ENCODE measurements around the gene CTNNA1. TPM values are rescaled to one million over a fixed set of nuclear protein-coding genes. Genes with fewer than 3 reads are reported as not detected.

The CTNNA1 gene
- total and polyA plus RNA-seq, 9 of the 15 experiments (the other 6 are each of a cell fraction or from before 2014, with no cell fraction given): 29.6 to 117 (median 89.1) TPM

DNA sequence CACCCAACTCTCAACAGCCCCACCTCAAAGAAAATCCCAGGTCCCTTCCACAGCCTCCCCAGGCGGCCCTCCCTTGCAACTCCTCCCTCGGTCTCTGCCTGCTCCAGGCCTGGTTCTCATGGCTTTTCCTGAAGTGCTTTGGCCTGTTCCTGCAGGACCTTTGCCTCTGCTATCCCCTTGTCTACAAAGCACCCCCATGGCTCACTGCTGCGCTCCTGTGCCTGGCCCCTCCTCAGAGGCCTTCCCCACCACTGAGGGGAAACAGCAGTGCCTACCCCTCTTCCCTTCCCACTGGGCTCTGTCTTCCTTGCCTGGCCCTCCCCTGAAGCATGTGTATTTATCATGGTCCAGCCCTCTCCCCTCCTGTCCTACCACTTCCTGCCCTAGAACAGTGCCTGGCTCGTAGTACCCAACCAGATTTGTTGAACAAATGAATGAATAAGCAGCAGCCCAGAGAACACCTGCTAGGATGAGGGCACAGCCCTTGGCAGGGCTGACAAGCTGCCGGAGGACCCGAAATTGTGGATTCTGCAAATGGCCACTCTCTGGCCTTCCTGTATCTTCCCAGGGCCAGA lies 190.5 kb downstream of the CTNNA1 start:
- in situ Hi-C loops (cut with MboI) (no loop called here), intact Hi-C loops (cut with micrococcal nuclease) (no loop called here)
- WGBS (ENCODE audit: insufficient coverage, low coverage, missing lambda C conversion rate): 48% methylated on average over 5 of the region's 6 CpGs
- no peak overlapping the region for H3K4me2 ChIP-seq (ENCODE audit: insufficient read depth, low read length)
- ATAC-seq (no peak), DNase-seq (ENCODE audit: extremely low read depth in 1 of 4, low spot score in 3 of 4) (no peak), FAIRE-seq (no peak)
- no peaks in the 10 kb centered on the region for H3K9me3 ChIP-seq (replicated peaks; ENCODE audit: control insufficient read depth, insufficient read depth, low read depth, low read length)
- no peak overlapping the region for H2AFZ ChIP-seq (ENCODE audit: low read depth, low read length)
- no peaks in the 10 kb centered on the region for H3K79me2 ChIP-seq (ENCODE audit: control insufficient read depth, insufficient read depth, low read length)
- H3K27me3 ChIP-seq (ENCODE audit: control insufficient read depth in 2 of 2, insufficient read depth in 2 of 2, low read length in 2 of 2): no peaks in the 10 kb centered on the region
- CTCF ChIA-PET (ENCODE audit: low intra/inter-chr PET ratio): no interaction called here
- no peak overlapping the region for H3K4me3 ChIP-seq
- H3K9me1 ChIP-seq (ENCODE audit: control insufficient read depth, insufficient read depth, low read length): peaks cover 2% of the 10 kb centered on the region
- no TSS peak for BruUV-seq (replicated peaks)
- POLR2A ChIA-PET: interaction anchor here (1.0 to 1.6 kb wide), 2 partner anchors 11 to 13 kb away, joined by 3 to 4 read pairs; no protein-coding TSS in a partner anchor
- H3K36me3 ChIP-seq (ENCODE audit: control insufficient read depth, insufficient read depth, low read length): peaks cover 4% of the 10 kb centered on the region; the same call in 2 of the 3 replicates
- H3K4me1 ChIP-seq (replicated peaks in 1 of 2; ENCODE audit: control insufficient read depth in 2 of 2, insufficient read depth in 2 of 2, low read length in 2 of 2): peaks cover 0 to 15% of the 10 kb centered on the region in 2 experiments; a peak in 1 of 5 replicates
- H3K9ac ChIP-seq (ENCODE audit: insufficient read depth in 1 of 2, low read depth in 2 of 2, low read length in 2 of 2): 0 out of 4 replicates have a peak overlapping the region, but pooled peaks of 1 of the 2 experiments have one; percentile 36
- H4K20me1 ChIP-seq (replicated peaks; ENCODE audit: control insufficient read depth, insufficient read depth, low read length): no peaks in the 10 kb centered on the region
- no peak overlapping the region for H3K27ac ChIP-seq (ENCODE audit: extremely low read depth, low read depth, low read length)
- TF ChIP-seq U2AF1 (optimal IDR thresholded peaks at IDR 0.05; ENCODE audit: low read depth, low read length) (no peak), SIN3A (IDR thresholded peaks at IDR 0.05; ENCODE audit: borderline replicate concordance in 2 of 2, control insufficient read depth in 1 of 2, low read depth in 2 of 2, low read length in 2 of 2) (no peak), RBM34 (IDR thresholded peaks at IDR 0.05; ENCODE audit: borderline replicate concordance, insufficient read depth, low read length) (no peak), SRSF9 (IDR thresholded peaks at IDR 0.05; ENCODE audit: borderline replicate concordance, low read depth, low read length) (no peak), ZNF140 (CRISPR knock-in tag; IDR thresholded peaks at IDR 0.05) (no peak), ZNF165 (CRISPR knock-in tag; IDR thresholded peaks at IDR 0.05; ENCODE audit: borderline replicate concordance) (no peak), ELF2 (CRISPR knock-in tag; IDR thresholded peaks at IDR 0.05) (no peak), NFXL1 (CRISPR knock-in tag; IDR thresholded peaks at IDR 0.05) (no peak), ZNF75A (CRISPR knock-in tag; IDR thresholded peaks at IDR 0.05) (no peak), ZNF785 (CRISPR knock-in tag; IDR thresholded peaks at IDR 0.05) (no peak), HMGN3 (IDR thresholded peaks at IDR 0.05; ENCODE audit: borderline replicate concordance, extremely low read depth, insufficient read length, low read depth, low read length) (no peak), TCF7 (IDR thresholded peaks at IDR 0.05; ENCODE audit: borderline replicate concordance) (no peak)
- TF ChIP-seq, protein P1, sequence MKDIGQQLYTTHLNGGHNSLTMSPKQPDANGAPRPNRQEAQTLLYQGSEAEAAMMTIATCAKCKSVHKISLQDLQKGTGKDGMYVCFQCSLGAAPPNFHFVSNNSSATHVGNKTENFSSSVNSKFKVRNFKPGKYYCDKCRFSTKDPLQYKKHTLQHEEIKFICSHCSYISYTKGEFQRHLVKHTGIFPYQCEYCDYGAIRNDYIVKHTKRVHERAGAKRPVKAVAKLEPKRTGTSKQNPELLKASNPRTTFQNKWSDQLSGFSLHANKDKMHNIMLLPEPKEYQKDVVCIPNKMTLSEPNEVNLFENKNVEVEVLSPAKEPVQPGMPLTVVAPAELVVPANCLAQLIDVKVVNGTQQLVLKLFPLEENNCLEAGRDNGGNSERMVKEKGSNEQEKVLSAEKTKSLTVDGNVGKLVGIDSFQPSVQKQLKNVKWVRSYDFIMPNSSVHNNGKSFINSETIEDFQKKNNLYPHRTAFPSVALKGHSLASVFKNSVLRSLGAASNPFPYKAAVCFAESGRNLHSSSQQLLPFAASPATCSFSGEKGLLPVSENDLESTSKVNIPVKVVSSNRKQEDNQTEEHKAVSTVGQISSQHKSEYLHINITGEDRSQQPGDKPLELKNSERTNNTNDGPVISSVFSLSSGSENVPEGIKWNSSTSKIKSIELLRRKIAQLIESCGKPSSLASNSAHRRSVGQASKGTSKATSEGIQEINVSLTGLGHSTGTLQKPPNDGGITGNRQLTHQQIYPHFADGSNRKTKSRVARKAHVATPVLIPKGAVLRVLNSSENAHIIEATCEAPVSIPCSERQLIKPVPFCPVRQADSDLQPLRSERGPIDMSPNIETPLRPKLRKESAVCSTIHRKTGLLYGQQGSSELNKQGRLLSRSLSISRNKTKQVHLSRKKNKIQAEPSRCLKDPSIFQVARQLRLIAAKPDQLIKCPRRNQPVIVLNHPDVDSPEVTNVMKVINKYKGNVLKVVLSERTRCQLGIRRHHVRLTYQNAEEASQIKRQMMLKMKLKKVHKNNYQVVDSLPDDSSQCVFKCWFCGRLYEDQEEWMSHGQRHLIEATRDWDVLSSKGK (CRISPR knock-in tag; IDR thresholded peaks at IDR 0.05): no peak
- TF ChIP-seq, protein P2, sequence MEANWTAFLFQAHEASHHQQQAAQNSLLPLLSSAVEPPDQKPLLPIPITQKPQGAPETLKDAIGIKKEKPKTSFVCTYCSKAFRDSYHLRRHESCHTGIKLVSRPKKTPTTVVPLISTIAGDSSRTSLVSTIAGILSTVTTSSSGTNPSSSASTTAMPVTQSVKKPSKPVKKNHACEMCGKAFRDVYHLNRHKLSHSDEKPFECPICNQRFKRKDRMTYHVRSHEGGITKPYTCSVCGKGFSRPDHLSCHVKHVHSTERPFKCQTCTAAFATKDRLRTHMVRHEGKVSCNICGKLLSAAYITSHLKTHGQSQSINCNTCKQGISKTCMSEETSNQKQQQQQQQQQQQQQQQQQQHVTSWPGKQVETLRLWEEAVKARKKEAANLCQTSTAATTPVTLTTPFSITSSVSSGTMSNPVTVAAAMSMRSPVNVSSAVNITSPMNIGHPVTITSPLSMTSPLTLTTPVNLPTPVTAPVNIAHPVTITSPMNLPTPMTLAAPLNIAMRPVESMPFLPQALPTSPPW (CRISPR knock-in tag; IDR thresholded peaks at IDR 0.05): no peak
- TF ChIP-seq, protein P3, sequence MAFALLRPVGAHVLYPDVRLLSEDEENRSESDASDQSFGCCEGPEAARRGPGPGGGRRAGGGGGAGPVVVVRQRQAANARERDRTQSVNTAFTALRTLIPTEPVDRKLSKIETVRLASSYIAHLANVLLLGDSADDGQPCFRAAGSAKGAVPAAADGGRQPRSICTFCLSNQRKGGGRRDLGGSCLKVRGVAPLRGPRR (CRISPR knock-in tag; IDR thresholded peaks at IDR 0.05): no peak
- TF ChIP-seq, protein P4, sequence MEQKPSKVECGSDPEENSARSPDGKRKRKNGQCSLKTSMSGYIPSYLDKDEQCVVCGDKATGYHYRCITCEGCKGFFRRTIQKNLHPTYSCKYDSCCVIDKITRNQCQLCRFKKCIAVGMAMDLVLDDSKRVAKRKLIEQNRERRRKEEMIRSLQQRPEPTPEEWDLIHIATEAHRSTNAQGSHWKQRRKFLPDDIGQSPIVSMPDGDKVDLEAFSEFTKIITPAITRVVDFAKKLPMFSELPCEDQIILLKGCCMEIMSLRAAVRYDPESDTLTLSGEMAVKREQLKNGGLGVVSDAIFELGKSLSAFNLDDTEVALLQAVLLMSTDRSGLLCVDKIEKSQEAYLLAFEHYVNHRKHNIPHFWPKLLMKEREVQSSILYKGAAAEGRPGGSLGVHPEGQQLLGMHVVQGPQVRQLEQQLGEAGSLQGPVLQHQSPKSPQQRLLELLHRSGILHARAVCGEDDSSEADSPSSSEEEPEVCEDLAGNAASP (IDR thresholded peaks at IDR 0.05): no peak

Measured in K562 (cell line).